ENCODE results near the gene TLE2. TPM values are rescaled to one million over a fixed set of nuclear protein-coding genes. Genes with fewer than 3 reads are reported as not detected.

TLE2 gene
- total RNA-seq, 1 donor from 2014 or later = not detected

- TF ChIP-seq EZH2 (IDR thresholded peaks at IDR 0.05) (no peak), CTCF (IDR thresholded peaks at IDR 0.05) (no peak), EZH2phosphoT487 (IDR thresholded peaks at IDR 0.05) (no peak)
- H3K4me2 ChIP-seq = peak overlapping the region; percentile 74
- peaks cover 10% of the 10 kb centered on the region for H4K20me1 ChIP-seq (ENCODE audit: low read depth)
- H3K36me3 Mint-ChIP-seq = no peaks in the 10 kb centered on the region
- no peaks in the 10 kb centered on the region for H3K36me3 ChIP-seq
- peaks cover 42% of the 10 kb centered on the region for H3K27me3 Mint-ChIP-seq (ENCODE audit: insufficient read depth, low read depth)
- no peak overlapping the region for H3K27ac ChIP-seq
- no peaks in the 10 kb centered on the region for H3K79me2 ChIP-seq (ENCODE audit: low read depth)
- peaks cover 43% of the 10 kb centered on the region for H3F3A ChIP-seq (ENCODE audit: low read depth)
- H2AFZ ChIP-seq (replicated peaks) = no peak overlapping the region
- H3K9me3 Mint-ChIP-seq = peaks cover 2% of the 10 kb centered on the region
- H3K9ac ChIP-seq = no peak overlapping the region
- H3K4me1 Mint-ChIP-seq = peaks cover 15% of the 10 kb centered on the region
- H3K4me3 ChIP-seq = no peak overlapping the region
- DNase-seq (ENCODE audit: low spot score) = no peak
- peaks cover 3% of the 10 kb centered on the region for H3K27me3 ChIP-seq
- no peak overlapping the region for H3K4me3 Mint-ChIP-seq
- peaks cover 16% of the 10 kb centered on the region for H3K4me1 ChIP-seq
- no peaks in the 10 kb centered on the region for H3K9me3 ChIP-seq (ENCODE audit: low read depth)
- no peak overlapping the region for H3K27ac Mint-ChIP-seq
These were observed 19.1 kb upstream of the TLE2 start for GRCh38 chr19:3048190-3048533.

GRCh38 chr19:3047496-3048189 lies 18.6 kb upstream of the TLE2 start:
- Histone ChIP-seq H3F3A (ENCODE audit: low read depth) (peaks cover 44% of the 10 kb centered on the region), H3K4me1 (peaks cover 19% of the 10 kb centered on the region), H3K4me3 (peak overlapping the region; percentile 46), H3K4me2 (peak overlapping the region; percentile 74), H3K9ac (no peak overlapping the region), H3K79me2 (ENCODE audit: low read depth) (no peaks in the 10 kb centered on the region), H3K9me3 (ENCODE audit: low read depth) (no peaks in the 10 kb centered on the region), H3K27ac (no peak overlapping the region), H2AFZ (replicated peaks) (no peak overlapping the region), H3K27me3 (peaks cover 3% of the 10 kb centered on the region), H3K36me3 (no peaks in the 10 kb centered on the region), H4K20me1 (ENCODE audit: low read depth) (peaks cover 9% of the 10 kb centered on the region)
- Mint-ChIP-seq H3K27me3 (ENCODE audit: insufficient read depth, low read depth) (peaks cover 43% of the 10 kb centered on the region), H3K4me1 (peaks cover 16% of the 10 kb centered on the region), H3K9me3 (peaks cover 2% of the 10 kb centered on the region), H3K4me3 (peak overlapping the region; percentile 79), H3K27ac (peak overlapping the region; percentile 11), H3K36me3 (no peaks in the 10 kb centered on the region)
- DNase-seq (ENCODE audit: low spot score) = peak; percentile 92
- TF ChIP-seq EZH2phosphoT487 (IDR thresholded peaks at IDR 0.05) = no peak
- TF ChIP-seq CTCF (IDR thresholded peaks at IDR 0.05) = no peak
- no peak for TF ChIP-seq EZH2 (IDR thresholded peaks at IDR 0.05)

GRCh38 chr19:3046698-3047495 lies 17.8 kb upstream of the TLE2 start:
- H3F3A ChIP-seq (ENCODE audit: low read depth) = peaks cover 46% of the 10 kb centered on the region
- peaks cover 9% of the 10 kb centered on the region for H4K20me1 ChIP-seq (ENCODE audit: low read depth)
- peaks cover 24% of the 10 kb centered on the region for H3K4me1 ChIP-seq
- no peak overlapping the region for H2AFZ ChIP-seq (replicated peaks)
- no peaks in the 10 kb centered on the region for H3K79me2 ChIP-seq (ENCODE audit: low read depth)
- H3K4me2 ChIP-seq = peak overlapping the region; percentile 74
- H3K27ac ChIP-seq = no peak overlapping the region
- H3K27me3 ChIP-seq = peaks cover 3% of the 10 kb centered on the region
- H3K36me3 Mint-ChIP-seq = no peaks in the 10 kb centered on the region
- H3K9me3 ChIP-seq (ENCODE audit: low read depth) = no peaks in the 10 kb centered on the region
- H3K27ac Mint-ChIP-seq = no peak overlapping the region
- H3K9ac ChIP-seq = no peak overlapping the region
- H3K9me3 Mint-ChIP-seq = peaks cover 2% of the 10 kb centered on the region
- H3K4me3 Mint-ChIP-seq = peak overlapping the region; percentile 79
- peaks cover 20% of the 10 kb centered on the region for H3K4me1 Mint-ChIP-seq
- peak overlapping the region; percentile 46 for H3K4me3 ChIP-seq
- no peaks in the 10 kb centered on the region for H3K36me3 ChIP-seq
- peak; percentile 93 for DNase-seq (ENCODE audit: low spot score)
- H3K27me3 Mint-ChIP-seq (ENCODE audit: insufficient read depth, low read depth) = peaks cover 47% of the 10 kb centered on the region
- no peak for TF ChIP-seq EZH2phosphoT487 (IDR thresholded peaks at IDR 0.05)
- no peak for TF ChIP-seq CTCF (IDR thresholded peaks at IDR 0.05)
- TF ChIP-seq EZH2 (IDR thresholded peaks at IDR 0.05) = no peak

All from neural progenitor cell (in vitro differentiated cells).